ENCODE measurements around the gene SNU13. TPM values are rescaled to one million over a fixed set of nuclear protein-coding genes. Genes with fewer than 3 reads are reported as not detected.
"Not testable (repeated sequence)": the region's sequence is repeated elsewhere in the genome, so short reads cannot be mapped to it uniquely, and the experiment has no call there.

SNU13 gene
- total RNA-seq, 1 experiment from 2014 or later, result 297 TPM

- no peak for DNase-seq (ENCODE audit: low read depth)
- in situ Hi-C loops (cut with HindIII; ENCODE audit: low pct_unique_long_range_greater_than_20kb, low sequenced_read_pairs), result no loop called here
Observed at GRCh38 chr22:41654322-41654721, 34.3 kb downstream of the SNU13 start.

GRCh38 chr22:41650821-41651220 is 37.8 kb downstream of the SNU13 start:
- in situ Hi-C loops (cut with HindIII; ENCODE audit: low pct_unique_long_range_greater_than_20kb, low sequenced_read_pairs), result no loop called here
- no peak for DNase-seq (ENCODE audit: low read depth)

GRCh38 chr22:41650229-41650628 is 38.4 kb downstream of the SNU13 start:
- DNase-seq (ENCODE audit: low read depth), result no peak
- in situ Hi-C loops (cut with HindIII; ENCODE audit: low pct_unique_long_range_greater_than_20kb, low sequenced_read_pairs), result no loop called here

- no peak for DNase-seq (ENCODE audit: low read depth)
- in situ Hi-C loops (cut with HindIII; ENCODE audit: low pct_unique_long_range_greater_than_20kb, low sequenced_read_pairs), result no loop called here
Observed at GRCh38 chr22:41648432-41648831, 40.2 kb downstream of the SNU13 start.

GRCh38 chr22:41647771-41648170 is 40.9 kb downstream of the SNU13 start:
- in situ Hi-C loops (cut with HindIII; ENCODE audit: low pct_unique_long_range_greater_than_20kb, low sequenced_read_pairs), result no loop called here
- no peak for DNase-seq (ENCODE audit: low read depth)

- in situ Hi-C loops (cut with HindIII; ENCODE audit: low pct_unique_long_range_greater_than_20kb, low sequenced_read_pairs), result no loop called here
- no peak for DNase-seq (ENCODE audit: low read depth)
Observed at GRCh38 chr22:41642331-41643110, 46.1 kb downstream of the SNU13 start.

GRCh38 chr22:41641854-41642253 is 46.8 kb downstream of the SNU13 start:
- DNase-seq (ENCODE audit: low read depth), result no peak
- in situ Hi-C loops (cut with HindIII; ENCODE audit: low pct_unique_long_range_greater_than_20kb, low sequenced_read_pairs), result no loop called here

- no peak for DNase-seq (ENCODE audit: low read depth)
- in situ Hi-C loops (cut with HindIII; ENCODE audit: low pct_unique_long_range_greater_than_20kb, low sequenced_read_pairs), result no loop called here
Observed at GRCh38 chr22:41638748-41639147, 49.9 kb downstream of the SNU13 start.

GRCh38 chr22:41638124-41638523 is 50.5 kb downstream of the SNU13 start:
- in situ Hi-C loops (cut with HindIII; ENCODE audit: low pct_unique_long_range_greater_than_20kb, low sequenced_read_pairs), result no loop called here
- DNase-seq (ENCODE audit: low read depth), result no peak

- in situ Hi-C loops (cut with HindIII; ENCODE audit: low pct_unique_long_range_greater_than_20kb, low sequenced_read_pairs); DNase-seq (ENCODE audit: low read depth): not testable (repeated sequence)
Observed at GRCh38 chr22:41637623-41638022, 51.0 kb downstream of the SNU13 start.

- DNase-seq (ENCODE audit: low read depth), result no peak
Observed at GRCh38 chr22:41636467-41636866, 52.2 kb downstream of the SNU13 start.

GRCh38 chr22:41634610-41635009 is 54.1 kb downstream of the SNU13 start:
- in situ Hi-C loops (cut with HindIII; ENCODE audit: low pct_unique_long_range_greater_than_20kb, low sequenced_read_pairs); DNase-seq (ENCODE audit: low read depth): not testable (repeated sequence)

More at GRCh38 chr22:41636467-41636866, 52.2 kb downstream of the SNU13 start:
- in situ Hi-C loops (cut with HindIII; ENCODE audit: low pct_unique_long_range_greater_than_20kb, low sequenced_read_pairs), result no loop called here

- in situ Hi-C loops (cut with HindIII; ENCODE audit: low pct_unique_long_range_greater_than_20kb, low sequenced_read_pairs); DNase-seq (ENCODE audit: low read depth): not testable (repeated sequence)
Observed at GRCh38 chr22:41631615-41632014, 57.1 kb downstream of the SNU13 start.

- in situ Hi-C loops (cut with HindIII; ENCODE audit: low pct_unique_long_range_greater_than_20kb, low sequenced_read_pairs), result not testable (repeated sequence)
Observed at GRCh38 chr22:41631115-41631514, 57.6 kb downstream of the SNU13 start.

GRCh38 chr22:41625577-41625976 is 63.1 kb downstream of the SNU13 start:
- DNase-seq (ENCODE audit: low read depth), result no peak
- in situ Hi-C loops (cut with HindIII; ENCODE audit: low pct_unique_long_range_greater_than_20kb, low sequenced_read_pairs), result no loop called here

More at GRCh38 chr22:41631115-41631514, 57.6 kb downstream of the SNU13 start:
- not testable (repeated sequence) for DNase-seq (ENCODE audit: low read depth)

Other genes with a start within 250 kb of the SNU13 start
- gene TOB2, start 242.1 kb downstream of the SNU13 start, total RNA-seq (2014; rRNA removed; shearing (Covaris generic); ENCODE audit: low replicate concordance), result 24.2 and 30.9 TPM in 2 replicates
- 131 and 134 TPM in 2 replicates for gene PHF5A, start 220.2 kb downstream of the SNU13 start, total RNA-seq (2014; rRNA removed; shearing (Covaris generic); ENCODE audit: low replicate concordance)
- 117 and 152 TPM in 2 replicates for gene ACO2, start 219.8 kb downstream of the SNU13 start, total RNA-seq (2014; rRNA removed; shearing (Covaris generic); ENCODE audit: low replicate concordance)
- 26.0 and 33.1 TPM in 2 replicates for gene POLR3H, start 144.4 kb downstream of the SNU13 start, total RNA-seq (2014; rRNA removed; shearing (Covaris generic); ENCODE audit: low replicate concordance)
- gene CSDC2, start 127.9 kb downstream of the SNU13 start, total RNA-seq (2014; rRNA removed; shearing (Covaris generic); ENCODE audit: low replicate concordance), result not detected in 2 replicates
- 144 and 154 TPM in 2 replicates for gene PMM1, start 99.0 kb downstream of the SNU13 start, total RNA-seq (2014; rRNA removed; shearing (Covaris generic); ENCODE audit: low replicate concordance)
- 40.2 and 58.5 TPM in 2 replicates for gene DESI1, start 67.8 kb downstream of the SNU13 start, total RNA-seq (2014; rRNA removed; shearing (Covaris generic); ENCODE audit: low replicate concordance)
- gene XRCC6, start 67.6 kb downstream of the SNU13 start, total RNA-seq (2014; rRNA removed; shearing (Covaris generic); ENCODE audit: low replicate concordance), result 681 and 856 TPM in 2 replicates
- 0.87 and 2.6 TPM in 2 replicates for gene MEI1, start 10.6 kb upstream of the SNU13 start, total RNA-seq (2014; rRNA removed; shearing (Covaris generic); ENCODE audit: low replicate concordance)
- gene CCDC134, start 111.8 kb upstream of the SNU13 start, total RNA-seq (2014; rRNA removed; shearing (Covaris generic); ENCODE audit: low replicate concordance), result 10.9 and 15.9 TPM in 2 replicates
- gene SREBF2, start 144.2 kb upstream of the SNU13 start, total RNA-seq (2014; rRNA removed; shearing (Covaris generic); ENCODE audit: low replicate concordance), result 21.0 and 21.5 TPM in 2 replicates
- 0.78 TPM in 1 of 2 replicates, not detected in the other for gene SHISA8, start 226.2 kb upstream of the SNU13 start, total RNA-seq (2014; rRNA removed; shearing (Covaris generic); ENCODE audit: low replicate concordance)
- gene TNFRSF13C, start 237.9 kb upstream of the SNU13 start, total RNA-seq (2014; rRNA removed; shearing (Covaris generic); ENCODE audit: low replicate concordance), result 0.61 TPM in 1 of 2 replicates, not detected in the other